Measurements from ENCODE around the gene ACACB. TPM values are rescaled to one million over a fixed set of nuclear protein-coding genes. Genes with fewer than 3 reads are reported as not detected.

The ACACB gene
- total RNA-seq, 1 donor, result 6.4 TPM

DNA sequence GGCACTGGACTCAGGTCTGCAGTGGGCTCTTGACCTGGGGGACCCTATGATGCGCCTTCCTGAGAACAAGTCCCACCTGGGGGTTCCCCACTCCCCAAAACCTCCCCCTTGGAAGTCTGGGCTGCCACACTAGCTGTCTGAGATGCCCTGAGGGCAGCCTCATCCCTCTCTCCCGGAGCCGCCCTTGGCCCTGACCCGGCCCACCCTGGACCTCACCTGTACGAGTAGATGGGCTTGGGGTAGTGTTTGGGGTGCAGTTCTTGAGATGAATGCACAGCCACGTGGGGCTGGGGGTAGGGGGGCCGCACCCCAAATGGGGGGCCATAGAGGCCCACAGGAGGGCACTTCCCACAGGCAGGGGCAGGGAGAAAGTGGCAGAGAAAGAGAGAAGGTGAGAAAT is 170.8 kb downstream of the ACACB start:
- H3K4me3 ChIP-seq (ENCODE audit: low read length), result no peak overlapping the region
- H3K27me3 ChIP-seq (ENCODE audit: insufficient read depth, low read length), result no peaks in the 10 kb centered on the region
- no peaks in the 10 kb centered on the region for H3K9me3 ChIP-seq (ENCODE audit: low read depth, low read length)
- H3K4me1 ChIP-seq (ENCODE audit: insufficient read depth, low read length), result no peaks in the 10 kb centered on the region

DNA sequence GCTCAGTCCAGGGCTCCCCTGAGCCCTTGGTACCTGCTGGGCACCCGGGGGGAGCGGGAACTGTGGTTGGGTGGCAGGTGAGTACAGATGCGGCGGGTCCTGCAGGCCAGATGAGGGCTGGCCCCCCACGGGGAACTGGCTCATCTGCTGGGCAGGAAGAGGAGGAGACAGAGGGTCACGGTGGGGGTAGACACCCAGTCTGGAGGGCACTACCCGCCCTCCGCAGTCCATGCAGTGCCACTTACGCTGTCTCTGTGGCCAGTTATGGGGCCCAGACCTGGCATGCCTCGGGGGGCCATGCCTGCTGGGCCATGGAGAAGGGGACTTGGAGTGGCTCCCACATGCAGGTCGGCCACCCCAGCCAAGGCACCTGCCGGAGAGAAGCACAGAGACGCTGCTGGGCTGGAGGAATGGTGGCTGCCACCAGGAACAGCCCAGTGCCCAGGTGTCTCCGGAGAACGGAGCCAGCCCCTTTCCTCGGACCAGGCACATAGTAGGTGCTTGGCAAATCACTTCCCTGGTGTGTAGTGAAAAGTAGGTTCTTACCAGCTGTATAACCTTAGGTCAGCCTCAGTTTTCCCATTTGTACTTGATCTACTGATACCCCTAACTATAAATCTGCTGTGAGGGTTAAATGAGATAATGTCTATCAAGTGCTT is 171.6 kb downstream of the ACACB start:
- H3K4me1 ChIP-seq (ENCODE audit: insufficient read depth, low read length), result no peaks in the 10 kb centered on the region
- no peak overlapping the region for H3K4me3 ChIP-seq (ENCODE audit: low read length)
- no peaks in the 10 kb centered on the region for H3K27me3 ChIP-seq (ENCODE audit: insufficient read depth, low read length)
- H3K9me3 ChIP-seq (ENCODE audit: low read depth, low read length), result no peaks in the 10 kb centered on the region

DNA sequence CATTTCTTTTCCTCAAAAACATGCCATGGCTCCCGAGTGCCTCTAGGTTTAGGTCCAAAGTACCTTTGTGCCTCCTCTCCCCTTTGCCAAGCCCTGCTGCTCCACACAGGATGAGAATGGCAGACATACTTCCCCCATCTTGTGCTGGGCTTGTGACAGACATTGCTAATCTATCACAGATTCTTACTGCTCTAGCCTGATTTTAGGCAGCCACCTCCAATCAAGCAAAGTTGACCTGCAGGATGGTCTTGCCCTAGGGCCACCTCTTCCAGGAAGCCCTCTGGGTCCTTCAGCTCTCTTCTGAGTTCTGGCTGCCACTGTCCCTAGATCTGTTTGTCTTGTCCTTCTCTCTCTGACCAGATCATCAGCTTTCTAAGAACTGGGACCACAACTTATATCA is 172.2 kb downstream of the ACACB start:
- Histone ChIP-seq H3K27me3 (ENCODE audit: insufficient read depth, low read length) (no peaks in the 10 kb centered on the region), H3K4me1 (ENCODE audit: insufficient read depth, low read length) (no peaks in the 10 kb centered on the region), H3K9me3 (ENCODE audit: low read depth, low read length) (no peaks in the 10 kb centered on the region), H3K4me3 (ENCODE audit: low read length) (no peak overlapping the region)

DNA sequence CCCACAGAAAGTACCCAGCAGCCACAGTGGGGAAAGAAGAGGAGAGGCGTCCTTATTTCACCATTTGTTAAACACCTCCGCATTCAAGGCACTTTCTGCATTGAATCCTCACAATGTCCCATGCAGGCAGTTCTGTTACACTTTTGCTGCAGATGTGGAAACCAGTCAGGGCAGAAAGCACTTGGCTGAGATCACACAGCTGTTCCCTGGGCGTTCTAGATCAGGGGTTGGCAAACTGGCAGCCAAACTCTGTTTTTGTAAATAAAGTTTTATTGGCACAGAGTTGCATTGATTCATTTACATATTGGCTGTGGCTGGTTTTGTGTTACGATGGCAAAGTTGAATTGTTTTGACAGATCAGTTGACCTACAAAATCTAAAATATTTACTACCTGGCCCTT is 172.6 kb downstream of the ACACB start:
- Histone ChIP-seq H3K4me3 (ENCODE audit: low read length) (no peak overlapping the region), H3K27me3 (ENCODE audit: insufficient read depth, low read length) (no peaks in the 10 kb centered on the region), H3K9me3 (ENCODE audit: low read depth, low read length) (no peaks in the 10 kb centered on the region), H3K4me1 (ENCODE audit: insufficient read depth, low read length) (no peaks in the 10 kb centered on the region)

DNA sequence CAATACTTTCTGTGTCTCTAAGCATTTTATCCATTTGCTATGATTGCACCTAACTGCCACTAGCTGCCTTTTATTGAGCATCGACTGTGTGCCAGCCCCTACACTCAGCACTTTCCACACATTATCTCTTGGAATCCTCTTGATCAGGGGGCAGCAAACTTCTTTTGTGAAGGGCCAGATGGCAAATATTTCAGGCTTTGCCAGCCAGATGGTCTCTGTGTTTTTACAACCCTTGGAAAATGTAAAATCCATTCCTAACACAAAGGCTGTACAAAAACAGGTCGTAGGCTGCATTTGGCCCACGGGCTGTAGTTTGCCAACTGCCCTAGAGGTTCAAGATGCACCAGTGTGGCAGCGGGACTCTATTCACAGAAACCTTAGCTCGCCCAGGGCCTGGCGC is 173.2 kb downstream of the ACACB start:
- Histone ChIP-seq H3K27me3 (ENCODE audit: insufficient read depth, low read length) (no peaks in the 10 kb centered on the region), H3K4me1 (ENCODE audit: insufficient read depth, low read length) (no peaks in the 10 kb centered on the region), H3K4me3 (ENCODE audit: low read length) (no peak overlapping the region)

DNA sequence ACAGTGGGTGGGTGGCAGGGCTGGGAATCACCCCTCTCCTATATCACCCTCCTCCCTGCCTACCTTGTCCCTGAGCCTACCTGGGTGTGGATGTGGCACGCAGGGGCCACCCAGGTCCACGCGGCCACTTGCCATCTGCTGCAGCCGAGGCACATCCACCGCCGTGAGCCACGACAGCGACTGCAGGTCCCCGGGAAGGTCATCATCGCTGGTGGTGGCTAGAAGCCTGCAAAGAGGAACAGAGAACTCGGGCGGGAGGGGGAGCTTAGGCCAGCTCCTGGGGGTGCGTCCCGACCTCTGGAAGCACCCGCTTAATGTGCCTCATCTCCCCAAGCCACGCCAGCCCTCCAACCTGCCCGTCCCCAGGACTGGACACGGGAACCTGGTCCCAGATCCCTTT is 173.7 kb downstream of the ACACB start:
- Histone ChIP-seq H3K9me3 (ENCODE audit: low read depth, low read length) (no peaks in the 10 kb centered on the region), H3K27me3 (ENCODE audit: insufficient read depth, low read length) (no peaks in the 10 kb centered on the region), H3K4me3 (ENCODE audit: low read length) (no peak overlapping the region), H3K4me1 (ENCODE audit: insufficient read depth, low read length) (no peaks in the 10 kb centered on the region)

More for the DNA sequence above, 173.2 kb downstream of the ACACB start:
- H3K9me3 ChIP-seq (ENCODE audit: low read depth, low read length), result no peaks in the 10 kb centered on the region

DNA sequence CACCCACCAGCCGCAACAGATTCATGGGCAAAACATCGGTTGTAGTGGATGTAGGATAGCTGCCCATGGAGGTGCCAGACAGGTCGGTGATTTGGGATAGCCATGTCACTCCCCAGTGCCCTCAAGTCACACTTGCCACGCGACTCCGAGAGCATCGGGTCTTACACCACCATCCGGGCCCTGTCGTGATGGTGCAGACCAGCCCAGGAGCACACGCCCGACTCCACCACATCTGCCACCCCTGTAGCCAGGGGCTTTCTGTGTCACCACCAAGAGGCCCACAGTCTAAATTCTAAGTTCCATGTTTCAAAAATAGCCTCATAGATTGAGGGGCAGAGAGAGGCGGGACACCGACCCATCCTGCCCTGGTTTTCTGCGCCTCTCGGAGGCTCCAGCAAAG is 174.7 kb downstream of the ACACB start:
- Histone ChIP-seq H3K9me3 (ENCODE audit: low read depth, low read length) (no peaks in the 10 kb centered on the region), H3K4me3 (ENCODE audit: low read length) (no peak overlapping the region), H3K4me1 (ENCODE audit: insufficient read depth, low read length) (no peaks in the 10 kb centered on the region), H3K27me3 (ENCODE audit: insufficient read depth, low read length) (no peaks in the 10 kb centered on the region)

DNA sequence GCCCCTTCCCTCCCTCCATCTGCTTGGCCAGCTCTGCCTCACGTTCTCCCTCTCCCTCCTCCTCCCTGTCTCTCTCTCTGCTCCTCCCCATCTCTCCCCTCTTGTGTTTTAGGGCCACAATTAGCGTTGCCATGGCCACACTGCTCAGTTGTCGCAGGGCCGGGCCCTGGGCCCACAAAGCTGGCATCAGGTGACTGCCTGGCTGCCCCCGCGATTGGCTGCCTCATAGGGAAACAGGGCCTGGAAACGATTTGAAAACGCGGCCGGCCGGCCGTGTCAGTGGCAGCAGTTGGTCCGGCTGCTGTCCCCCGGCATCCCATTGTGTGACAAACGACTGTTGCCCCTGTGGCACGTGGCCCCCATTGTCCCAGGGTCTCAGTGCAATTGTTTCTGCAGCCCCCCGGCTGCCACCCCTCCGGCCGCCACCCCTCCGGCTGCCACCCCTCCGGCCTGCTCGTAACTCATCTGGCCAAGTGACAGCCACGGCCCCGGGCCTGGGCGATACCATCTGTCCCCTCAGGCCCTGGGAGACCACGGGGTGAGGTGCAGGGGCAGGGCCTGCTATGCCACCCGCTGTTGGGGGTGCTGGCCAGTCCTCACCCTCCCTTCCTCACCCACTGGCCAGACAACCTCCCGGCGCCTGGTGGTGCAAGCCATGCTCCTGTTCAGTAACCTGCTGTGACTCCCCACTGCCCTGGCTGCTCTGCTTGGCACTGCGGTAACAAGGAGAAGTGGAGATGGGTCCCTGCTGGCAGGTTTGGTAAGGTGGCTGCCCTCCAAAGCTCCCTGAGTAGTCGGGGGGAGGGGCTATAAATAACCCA is 175.3 kb downstream of the ACACB start:
- no peaks in the 10 kb centered on the region for H3K27me3 ChIP-seq (ENCODE audit: insufficient read depth, low read length)
- no peaks in the 10 kb centered on the region for H3K4me1 ChIP-seq (ENCODE audit: insufficient read depth, low read length)
- H3K4me3 ChIP-seq (ENCODE audit: low read length), result no peak overlapping the region
- no peaks in the 10 kb centered on the region for H3K9me3 ChIP-seq (ENCODE audit: low read depth, low read length)

DNA sequence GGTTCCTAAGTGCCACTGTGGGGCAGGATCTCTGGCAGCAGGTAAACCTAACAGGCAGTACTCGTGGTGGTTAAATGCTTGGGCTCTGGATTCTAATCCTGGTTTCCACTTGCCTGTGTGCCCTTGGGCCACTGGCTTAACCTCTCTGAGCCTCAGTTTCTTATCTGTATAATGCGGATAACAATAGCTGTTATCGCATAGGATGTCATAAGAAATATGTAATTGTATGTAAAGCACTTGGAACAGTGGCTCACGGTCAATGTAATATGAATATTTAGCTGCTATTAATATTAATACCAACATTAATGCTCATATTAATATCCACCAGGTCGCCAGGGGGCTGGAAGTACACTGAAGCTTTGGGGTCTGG is 175.9 kb downstream of the ACACB start:
- Histone ChIP-seq H3K4me1 (ENCODE audit: insufficient read depth, low read length) (no peaks in the 10 kb centered on the region), H3K4me3 (ENCODE audit: low read length) (no peak overlapping the region), H3K27me3 (ENCODE audit: insufficient read depth, low read length) (no peaks in the 10 kb centered on the region), H3K9me3 (ENCODE audit: low read depth, low read length) (no peaks in the 10 kb centered on the region)

DNA sequence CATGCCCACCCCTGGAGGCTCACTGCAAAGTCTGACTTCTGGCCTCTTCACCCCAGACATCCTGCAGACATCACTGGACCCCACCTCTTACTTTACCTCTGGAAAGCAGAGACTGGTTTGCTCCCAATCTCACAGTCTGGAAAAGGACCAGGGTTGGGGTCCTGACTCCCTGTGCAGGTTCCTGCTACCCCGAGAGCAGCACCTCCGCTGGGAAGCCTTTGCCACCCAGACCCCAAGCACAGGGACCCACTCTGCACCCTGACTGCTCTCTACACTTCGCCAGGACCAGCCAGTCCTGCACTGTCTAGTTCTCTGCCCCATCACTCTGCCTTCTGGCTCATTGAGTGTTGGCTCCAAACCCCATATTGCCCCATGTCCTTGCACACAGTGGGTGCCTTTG is 176.7 kb downstream of the ACACB start:
- H3K4me1 ChIP-seq (ENCODE audit: insufficient read depth, low read length), result no peaks in the 10 kb centered on the region
- no peaks in the 10 kb centered on the region for H3K27me3 ChIP-seq (ENCODE audit: insufficient read depth, low read length)
- no peaks in the 10 kb centered on the region for H3K9me3 ChIP-seq (ENCODE audit: low read depth, low read length)
- no peak overlapping the region for H3K4me3 ChIP-seq (ENCODE audit: low read length)

DNA sequence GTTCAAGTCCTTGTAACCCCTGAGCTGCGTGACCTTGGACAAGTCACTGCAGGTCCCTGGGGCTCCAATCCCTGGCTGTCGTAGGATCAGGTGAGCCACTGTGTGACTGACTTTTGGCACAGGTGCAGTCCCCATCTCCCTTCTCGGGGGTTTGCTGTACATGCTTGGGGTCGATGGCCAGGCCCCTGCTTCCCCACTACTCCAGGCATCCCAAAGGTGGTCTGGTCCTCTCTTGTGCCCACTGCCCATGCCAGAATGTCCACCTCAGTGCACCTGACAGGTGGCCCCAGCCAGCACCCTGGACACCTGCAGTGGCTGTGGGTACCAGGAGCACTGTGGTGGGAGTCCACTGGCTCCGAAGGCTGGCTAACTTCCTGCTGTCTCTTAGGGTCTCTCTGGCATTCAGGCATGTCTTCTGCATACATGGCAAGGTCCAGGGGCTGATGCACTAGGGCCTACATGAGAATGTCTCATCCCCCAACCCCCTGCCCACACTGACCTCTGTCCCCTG is 178.0 kb downstream of the ACACB start:
- Histone ChIP-seq H3K27me3 (ENCODE audit: insufficient read depth, low read length) (no peaks in the 10 kb centered on the region), H3K4me3 (ENCODE audit: low read length) (no peak overlapping the region), H3K9me3 (ENCODE audit: low read depth, low read length) (no peaks in the 10 kb centered on the region), H3K4me1 (ENCODE audit: insufficient read depth, low read length) (no peaks in the 10 kb centered on the region)

DNA sequence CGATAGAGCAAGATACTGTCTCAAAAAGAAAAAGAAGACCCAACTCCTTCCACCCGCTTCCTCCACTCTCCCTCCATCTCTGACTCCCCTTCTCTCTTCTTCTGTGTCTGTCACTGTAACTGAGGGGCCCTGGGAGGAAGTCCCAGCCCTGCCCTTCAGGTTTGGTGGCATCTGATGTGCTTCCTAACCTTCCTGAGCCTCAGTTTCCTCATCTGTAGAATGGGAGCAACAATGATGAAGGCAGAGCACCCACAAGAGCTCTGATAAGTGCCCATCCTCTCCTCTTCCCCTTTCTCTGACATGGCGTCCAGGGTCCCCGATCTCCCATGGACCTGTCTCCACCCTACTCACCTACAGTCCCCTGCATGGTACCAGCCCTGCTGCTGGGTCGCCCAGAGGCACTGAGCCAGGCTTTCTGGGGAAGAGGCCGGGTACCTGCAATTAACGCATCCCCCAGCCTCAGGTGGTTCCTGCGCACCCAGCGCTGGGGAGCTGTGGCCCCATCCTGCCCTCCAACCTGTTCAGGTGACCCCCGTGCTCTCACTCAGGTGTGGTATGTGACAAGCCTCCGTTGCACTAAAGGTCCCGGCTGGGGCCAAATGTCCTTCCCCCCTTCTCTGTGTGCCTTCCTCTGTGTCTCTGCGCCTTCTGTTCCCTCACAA is 179.5 kb downstream of the ACACB start:
- no peaks in the 10 kb centered on the region for H3K9me3 ChIP-seq (ENCODE audit: low read depth, low read length)
- no peaks in the 10 kb centered on the region for H3K4me1 ChIP-seq (ENCODE audit: insufficient read depth, low read length)
- H3K27me3 ChIP-seq (ENCODE audit: insufficient read depth, low read length), result no peaks in the 10 kb centered on the region
- H3K4me3 ChIP-seq (ENCODE audit: low read length), result no peak overlapping the region

DNA sequence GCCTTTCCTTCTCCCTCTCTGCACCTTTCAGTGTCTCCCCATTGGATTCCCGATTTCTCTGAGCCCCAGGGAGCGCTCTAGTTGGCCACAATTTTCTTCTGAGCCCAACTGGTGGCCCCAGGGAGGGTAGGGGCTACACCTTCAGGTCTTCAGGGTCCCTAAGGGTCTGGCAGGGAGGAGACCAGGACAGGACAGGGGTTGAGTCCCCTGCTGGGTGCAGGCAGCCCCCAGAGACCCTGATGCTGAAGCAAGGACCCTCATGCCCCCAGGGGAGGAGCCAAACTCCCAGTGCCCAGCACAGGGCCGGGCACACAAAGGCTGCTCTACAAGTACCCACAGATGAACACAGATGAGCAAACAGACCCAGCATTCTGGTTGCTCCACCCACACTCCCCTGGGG is 180.0 kb downstream of the ACACB start:
- no peaks in the 10 kb centered on the region for H3K4me1 ChIP-seq (ENCODE audit: insufficient read depth, low read length)
- H3K27me3 ChIP-seq (ENCODE audit: insufficient read depth, low read length), result no peaks in the 10 kb centered on the region
- no peaks in the 10 kb centered on the region for H3K9me3 ChIP-seq (ENCODE audit: low read depth, low read length)
- H3K4me3 ChIP-seq (ENCODE audit: low read length), result no peak overlapping the region

DNA sequence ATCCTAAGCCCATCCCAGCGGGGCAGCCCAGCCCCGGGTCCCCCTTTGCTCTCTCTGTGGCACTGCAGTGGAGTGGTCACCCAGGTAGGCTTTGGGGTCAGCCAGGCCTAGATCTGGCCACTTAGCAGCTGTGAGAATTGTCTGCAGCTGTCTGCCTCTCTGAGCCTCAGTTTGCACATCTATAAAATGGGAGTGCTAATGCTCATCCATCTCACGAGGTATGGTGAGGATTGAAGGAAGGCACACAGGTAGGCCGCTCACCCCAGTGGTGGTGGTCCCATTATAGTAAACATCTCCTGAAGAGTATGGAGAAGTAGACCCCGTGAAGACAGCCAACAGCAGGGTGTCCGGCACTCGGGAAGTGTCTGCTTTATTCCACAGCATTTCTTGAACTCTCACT is 183.5 kb downstream of the ACACB start:
- H3K4me1 ChIP-seq (ENCODE audit: insufficient read depth, low read length), result no peaks in the 10 kb centered on the region
- peaks cover 2% of the 10 kb centered on the region for H3K27me3 ChIP-seq (ENCODE audit: insufficient read depth, low read length)
- no peaks in the 10 kb centered on the region for H3K9me3 ChIP-seq (ENCODE audit: low read depth, low read length)
- no peak overlapping the region for H3K4me3 ChIP-seq (ENCODE audit: low read length)

DNA sequence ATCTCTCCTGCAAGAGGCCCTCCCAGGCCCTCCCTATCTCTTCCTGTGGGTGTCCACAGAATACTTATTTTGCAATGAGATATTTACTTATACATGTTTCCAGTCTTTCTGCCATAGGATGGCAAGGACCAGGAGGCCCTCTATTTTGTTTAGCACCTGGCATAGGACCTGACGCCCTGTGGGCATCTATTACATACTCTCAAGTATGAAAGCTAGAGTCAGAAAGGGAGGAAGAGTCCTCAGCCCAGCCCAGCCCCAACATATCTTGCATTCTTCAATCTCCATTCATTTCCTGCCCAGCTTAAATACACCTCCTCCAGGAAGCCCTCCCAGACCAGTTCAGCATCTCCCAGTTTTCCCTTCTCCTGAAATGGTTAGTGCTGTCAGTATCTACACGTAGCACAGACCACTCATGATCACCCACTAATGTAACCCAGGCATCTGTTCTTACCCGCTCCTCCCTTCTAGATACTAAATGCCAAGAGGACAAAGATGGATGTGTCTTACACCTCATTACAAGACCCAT is 185.3 kb downstream of the ACACB start:
- Histone ChIP-seq H3K4me3 (ENCODE audit: low read length) (no peak overlapping the region), H3K27me3 (ENCODE audit: insufficient read depth, low read length) (peaks cover 12% of the 10 kb centered on the region), H3K9me3 (ENCODE audit: low read depth, low read length) (no peaks in the 10 kb centered on the region), H3K4me1 (ENCODE audit: insufficient read depth, low read length) (no peaks in the 10 kb centered on the region)
